Thymus (tissue), 11 donors: ENCODE results near the gene KLF6. TPM values are rescaled to one million over a fixed set of nuclear protein-coding genes. Genes with fewer than 3 reads are reported as not detected.

ENCODE experiments used
- DNase-seq, 9 donors: peaks; one replicate each; pipeline ENCODE4 v3.0.0-alpha.2; 2013; ENCODE audit warnings: low spot score in 9 of 9, low read depth in 6 of 9, missing footprints in 1 of 9
- H3K27ac ChIP-seq, 2 donors: one replicate each; pipeline ENCODE4 v1.5.1; 2013; ENCODE audit warnings: control low read depth in 1 of 2, low read depth in 1 of 2, low read length in 1 of 2, mild to moderate bottlenecking in 1 of 2, moderate library complexity in 1 of 2
- H3K27me3 ChIP-seq, 2 donors: one replicate each; pipeline ENCODE4 v1.5.1; 2013; ENCODE audit warnings: low read length in 1 of 2; ENCODE audit not compliant: control insufficient read depth in 2 of 2, insufficient read depth in 1 of 2
- H3K36me3 ChIP-seq, 2 donors: one replicate each; pipeline ENCODE4 v1.5.1; 2013; ENCODE audit warnings: low read length in 1 of 2, mild to moderate bottlenecking in 1 of 2, moderate library complexity in 1 of 2; ENCODE audit not compliant: control insufficient read depth in 2 of 2, insufficient read depth in 2 of 2
- H3K4me1 ChIP-seq, 2 donors: one replicate each; pipeline ENCODE4 v1.5.1; 2013; ENCODE audit warnings: low read length in 2 of 2; ENCODE audit not compliant: control insufficient read depth in 2 of 2, insufficient read depth in 2 of 2
- H3K4me3 ChIP-seq, 2 donors: one replicate each; pipeline ENCODE4 v1.5.1; 2013; ENCODE audit warnings: low read length in 2 of 2, control low read depth in 1 of 2, mild to moderate bottlenecking in 1 of 2
- H3K9me3 ChIP-seq, 2 donors: one replicate each; pipeline ENCODE4 v1.5.1; 2013; ENCODE audit warnings: low read length in 1 of 2, mild to moderate bottlenecking in 1 of 2; ENCODE audit not compliant: control insufficient read depth in 2 of 2, insufficient read depth in 1 of 2
- WGBS: extraction: QIAGEN DNeasy Blood & Tissue Kit; methylation state at CpG from one replicate; pipeline ENCODE4 v1.1.7; 2013; 5-methylcytosine and 5-hydroxymethylcytosine counted together
- polyA plus RNA-seq: library from polyadenylated mRNA; stranded (reverse); fragments of 200-250 nt; gene quantifications from one replicate; pipeline ENCODE4 v1.2.3, GENCODE V29; 2013
- total RNA-seq: library from RNA; stranded (reverse); fragments of 120-200 nt; gene quantifications from one replicate; pipeline ENCODE4 v1.2.4, GENCODE V29; 2013
- donor health status: healthy.

The KLF6 gene
- total and polyA plus RNA-seq, 2 donors = 27.4 to 65.8 TPM

DNA sequence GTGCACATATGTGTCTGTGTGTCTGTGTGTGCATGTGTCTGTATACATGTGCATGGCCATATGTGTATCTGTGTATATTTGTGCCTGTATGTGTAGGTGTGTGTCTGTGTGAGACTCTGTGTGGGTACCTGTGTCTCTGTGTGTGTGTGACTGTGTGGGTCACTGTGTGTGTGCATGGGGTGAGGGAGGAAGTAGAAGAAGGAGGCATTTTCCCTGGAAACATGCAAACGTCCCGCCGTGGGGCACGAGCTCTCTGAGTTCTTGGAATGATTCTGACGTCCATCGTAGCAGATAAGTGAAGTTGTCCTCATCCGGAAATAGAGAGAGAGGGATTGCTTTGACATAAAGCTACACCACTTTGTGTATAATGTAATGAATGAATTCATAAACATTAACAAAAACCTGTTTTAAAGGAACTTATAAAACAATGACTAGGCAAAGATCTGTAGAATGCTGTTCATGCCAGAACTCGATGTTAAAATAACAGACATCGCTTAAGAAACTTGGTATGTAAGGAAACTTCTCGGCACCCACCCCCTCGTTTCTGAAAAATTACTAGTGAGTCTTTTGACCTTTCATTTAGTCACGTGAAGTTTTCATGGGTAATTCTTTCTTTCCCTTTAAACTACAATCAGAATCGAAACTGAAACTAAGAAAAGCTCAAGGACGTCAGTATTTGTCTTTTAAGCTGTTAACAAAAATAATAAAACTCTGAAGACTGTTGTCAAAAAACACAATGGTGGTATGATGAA, 43.6 kb upstream of the KLF6 start:
- H3K4me1 ChIP-seq = peaks cover 6 to 12% of the 10 kb centered on the region in 2 donors
- no peaks in the 10 kb centered on the region for H3K9me3 ChIP-seq
- DNase-seq = peak in 2 of 9 donors; percentile 55 to 84
- H3K36me3 ChIP-seq = no peaks in the 10 kb centered on the region
- H3K27ac ChIP-seq = peak overlapping the region in 1 of 2 donors; percentile 58
- peak overlapping the region; percentile 6 to 40 for H3K4me3 ChIP-seq
- no peaks in the 10 kb centered on the region for H3K27me3 ChIP-seq
- 43% methylated on average over 14 of the region's 14 CpGs for WGBS

DNA sequence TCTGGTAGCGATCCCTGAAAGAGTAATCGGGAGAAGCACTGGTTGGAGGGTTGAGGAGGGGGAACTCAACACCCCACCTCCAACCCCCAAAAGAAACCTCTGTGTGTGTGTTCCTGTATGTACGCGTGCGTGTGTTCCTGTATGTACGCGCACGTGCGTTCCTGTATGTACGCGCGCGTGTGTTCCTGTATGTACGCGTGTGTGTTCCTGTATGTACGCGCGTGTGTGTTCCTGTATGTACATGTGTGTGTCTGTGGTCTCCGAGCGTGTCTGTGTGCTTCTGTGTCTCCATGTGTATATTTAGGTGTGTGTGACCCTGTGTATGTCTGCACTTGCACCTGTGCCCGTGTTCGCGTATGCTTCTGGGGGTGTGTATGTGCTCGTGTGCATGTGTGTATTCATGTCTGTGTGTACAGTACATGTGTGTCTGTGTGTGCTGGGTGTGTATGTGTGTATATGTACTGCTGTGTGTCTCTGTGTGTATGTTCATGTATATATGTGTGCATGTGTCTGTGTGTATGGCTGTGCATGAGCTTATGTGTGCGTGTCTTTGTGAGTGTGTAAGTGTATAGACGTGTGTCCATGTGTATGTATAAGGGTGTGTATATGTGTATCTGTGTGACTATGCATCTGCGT, 42.9 kb upstream of the KLF6 start:
- no peak overlapping the region for H3K4me3 ChIP-seq
- H3K36me3 ChIP-seq = no peaks in the 10 kb centered on the region
- no peaks in the 10 kb centered on the region for H3K27me3 ChIP-seq
- H3K4me1 ChIP-seq = peaks cover 6 to 12% of the 10 kb centered on the region in 2 donors
- over 99% methylated on average over 27 of the region's 27 CpGs for WGBS
- no peak for DNase-seq
- H3K27ac ChIP-seq = no peak overlapping the region
- H3K9me3 ChIP-seq = no peaks in the 10 kb centered on the region

DNA sequence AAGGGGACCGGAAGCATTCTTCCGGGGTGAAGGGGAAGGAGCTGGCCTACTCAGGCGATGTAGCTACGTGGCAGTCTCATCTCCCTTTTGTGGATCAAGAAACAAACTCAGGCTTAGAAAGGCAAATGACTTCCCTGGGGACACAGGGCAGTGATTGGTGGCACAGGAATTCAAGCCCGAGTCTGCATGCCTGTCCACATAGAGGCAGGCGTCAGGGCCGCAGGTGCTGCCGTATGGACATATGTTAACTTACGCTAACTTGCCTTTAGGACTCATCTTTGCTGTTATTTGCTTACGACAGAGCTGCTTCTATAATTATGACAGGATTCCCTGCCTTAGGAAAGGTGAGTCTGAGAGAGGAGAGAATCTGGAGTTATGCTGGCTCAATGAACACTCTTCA, 42.3 kb upstream of the KLF6 start:
- no peak for DNase-seq
- H3K9me3 ChIP-seq = no peaks in the 10 kb centered on the region
- H3K4me1 ChIP-seq = peaks cover 6 to 12% of the 10 kb centered on the region in 2 donors
- no peaks in the 10 kb centered on the region for H3K36me3 ChIP-seq
- H3K4me3 ChIP-seq = no peak overlapping the region
- 98% methylated on average over 10 of the region's 10 CpGs for WGBS
- H3K27me3 ChIP-seq = no peaks in the 10 kb centered on the region
- H3K27ac ChIP-seq = no peak overlapping the region

DNA sequence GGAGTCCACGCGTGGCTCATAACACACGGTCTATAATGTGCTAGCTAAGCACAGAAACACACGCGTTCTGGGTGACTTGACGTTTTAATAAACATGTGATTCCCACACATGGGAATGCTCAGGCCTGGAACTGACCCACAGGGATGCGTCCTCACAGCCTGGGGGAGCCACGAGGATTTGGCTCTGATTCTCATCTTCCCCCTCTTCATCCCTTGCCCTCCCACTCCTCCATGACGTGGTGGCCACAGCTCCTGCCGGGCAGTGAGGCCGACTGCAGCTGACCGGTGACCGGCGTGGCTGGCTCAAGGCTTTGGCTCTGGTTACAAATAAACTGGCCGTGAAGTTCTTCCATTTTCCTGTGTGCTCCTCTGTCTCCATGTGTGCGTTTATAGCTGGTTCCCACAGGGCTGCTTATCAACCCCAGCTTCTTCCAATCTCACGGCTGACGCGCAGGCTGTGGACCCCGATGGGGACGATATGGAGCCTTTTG, 40.9 kb upstream of the KLF6 start:
- no peaks in the 10 kb centered on the region for H3K27me3 ChIP-seq
- no peaks in the 10 kb centered on the region for H3K9me3 ChIP-seq
- 98% methylated on average over 21 of the region's 21 CpGs for WGBS
- no peak for DNase-seq
- H3K36me3 ChIP-seq = no peaks in the 10 kb centered on the region
- H3K4me1 ChIP-seq = peaks cover 6 to 12% of the 10 kb centered on the region in 2 donors
- no peak overlapping the region for H3K4me3 ChIP-seq
- no peak overlapping the region for H3K27ac ChIP-seq

DNA sequence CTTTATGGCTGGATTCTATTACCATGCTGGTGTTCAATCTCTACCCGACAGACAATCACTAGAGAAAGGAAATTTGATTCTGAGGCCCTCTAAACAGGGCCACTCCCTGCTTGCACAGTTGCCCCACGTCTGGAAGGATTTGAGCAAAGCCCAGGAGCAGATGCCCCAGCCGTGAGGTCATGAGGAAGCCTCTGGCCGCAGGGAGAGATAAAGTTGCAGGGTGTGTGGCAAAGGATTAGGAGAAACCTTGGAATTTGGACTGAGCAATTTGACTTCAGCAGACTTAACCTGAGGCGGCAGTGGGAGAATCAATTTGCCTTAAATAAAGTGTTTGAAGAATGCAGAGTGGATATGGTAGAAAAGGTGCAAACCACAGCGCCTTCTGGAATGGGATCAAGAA, 40.2 kb upstream of the KLF6 start:
- Histone ChIP-seq H3K36me3 (no peaks in the 10 kb centered on the region), H3K9me3 (no peaks in the 10 kb centered on the region), H3K4me3 (no peak overlapping the region), H3K27ac (no peak overlapping the region), H3K27me3 (no peaks in the 10 kb centered on the region), H3K4me1 (peaks cover 6 to 12% of the 10 kb centered on the region in 2 donors)
- no peak for DNase-seq
- 95% methylated on average over 6 of the region's 6 CpGs for WGBS

DNA sequence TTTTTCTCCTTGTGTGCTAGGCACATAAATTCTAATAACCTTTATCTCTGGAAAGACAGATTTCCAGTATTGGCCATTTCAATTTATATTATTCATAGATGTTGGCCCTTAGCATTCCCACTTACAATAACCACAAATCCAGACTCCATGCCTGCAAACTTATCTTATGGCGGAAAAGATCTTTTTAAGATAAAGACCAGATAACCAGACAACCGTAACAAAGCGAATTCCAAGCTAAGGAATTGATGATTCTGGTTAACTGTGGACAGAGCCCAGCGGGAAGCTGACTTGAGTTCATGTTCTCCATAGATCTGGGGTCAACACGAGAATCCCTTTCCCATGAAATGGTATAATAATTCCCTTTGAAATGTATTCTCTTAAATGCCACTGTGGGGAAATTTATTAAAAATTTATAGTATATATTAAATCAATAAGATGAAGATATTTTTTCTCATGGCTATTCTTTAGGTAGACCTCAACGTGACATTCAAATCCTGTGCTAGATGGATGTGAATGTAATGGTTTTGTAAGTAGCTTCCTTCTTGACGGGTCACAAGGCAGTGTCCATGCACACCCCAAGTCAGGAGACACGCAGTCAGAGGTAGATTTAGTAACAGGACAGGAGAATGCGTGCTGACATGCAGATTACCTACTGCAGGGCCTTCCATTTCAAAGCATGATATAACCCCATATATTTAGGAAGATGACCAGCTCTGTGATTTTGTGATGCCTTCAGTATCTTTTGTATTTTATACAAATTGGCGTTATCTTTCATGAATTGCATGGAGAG, 37.7 kb upstream of the KLF6 start:
- no peaks in the 10 kb centered on the region for H3K9me3 ChIP-seq
- no peaks in the 10 kb centered on the region for H3K27me3 ChIP-seq
- WGBS = 98% methylated on average over 10 of the region's 10 CpGs

DNA sequence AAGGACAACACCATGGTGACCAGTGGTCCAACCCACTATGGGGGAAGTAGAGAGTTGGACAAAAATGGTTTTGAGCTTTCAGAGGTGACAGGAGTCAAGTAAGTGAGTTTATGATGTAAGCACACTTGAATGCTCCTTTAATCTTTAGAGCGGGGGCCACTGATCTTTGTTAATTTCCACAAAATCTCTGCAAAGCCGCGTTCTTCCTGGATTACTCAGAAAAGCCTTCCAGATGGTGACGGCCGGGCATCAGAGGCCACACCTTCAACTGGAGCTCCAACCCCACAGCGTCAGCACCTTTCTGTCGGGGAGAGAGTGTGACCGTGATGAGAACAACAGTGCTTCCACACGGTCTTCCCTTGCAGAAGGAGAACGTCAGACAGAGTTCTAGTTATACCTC, 35.2 kb upstream of the KLF6 start:
- Histone ChIP-seq H3K4me3 (no peak overlapping the region), H3K27me3 (no peaks in the 10 kb centered on the region), H3K27ac (no peak overlapping the region), H3K9me3 (peaks cover 0 to 3% of the 10 kb centered on the region in 2 donors), H3K4me1 (peaks cover 2 to 5% of the 10 kb centered on the region in 2 donors), H3K36me3 (no peaks in the 10 kb centered on the region)
- DNase-seq = no peak
- 98% methylated on average over 10 of the region's 10 CpGs for WGBS

More for the DNA sequence above, 37.7 kb upstream of the KLF6 start:
- Histone ChIP-seq H3K36me3 (no peaks in the 10 kb centered on the region), H3K27ac (no peak overlapping the region), H3K4me3 (no peak overlapping the region), H3K4me1 (no peaks in the 10 kb centered on the region)
- DNase-seq = no peak

DNA sequence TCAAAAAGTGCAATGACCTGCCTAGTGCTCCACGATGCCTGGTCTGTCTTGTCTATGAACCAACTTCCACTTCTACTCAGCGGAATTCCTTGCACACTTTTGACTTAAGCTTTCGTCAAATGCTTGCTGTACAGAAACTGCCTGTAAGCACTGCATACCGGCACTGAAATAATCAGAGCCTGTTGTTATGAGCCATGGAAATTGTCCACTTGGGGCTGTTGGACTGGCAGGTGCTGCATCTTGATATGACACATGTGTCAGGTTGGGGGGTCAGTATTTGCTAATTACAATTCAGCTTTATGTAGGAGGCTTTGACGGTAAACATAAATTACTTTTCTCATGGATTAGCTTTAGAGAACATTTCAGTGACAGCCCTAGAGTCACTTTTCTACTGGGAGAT, 32.0 kb upstream of the KLF6 start:
- H3K36me3 ChIP-seq = no peaks in the 10 kb centered on the region
- no peak for DNase-seq
- H3K27ac ChIP-seq = no peak overlapping the region
- H3K4me3 ChIP-seq = no peak overlapping the region
- H3K4me1 ChIP-seq = peaks cover 4 to 15% of the 10 kb centered on the region in 2 donors
- WGBS = 98% methylated on average over 5 of the region's 5 CpGs
- no peaks in the 10 kb centered on the region for H3K27me3 ChIP-seq
- peaks cover 0 to 3% of the 10 kb centered on the region in 2 donors for H3K9me3 ChIP-seq

DNA sequence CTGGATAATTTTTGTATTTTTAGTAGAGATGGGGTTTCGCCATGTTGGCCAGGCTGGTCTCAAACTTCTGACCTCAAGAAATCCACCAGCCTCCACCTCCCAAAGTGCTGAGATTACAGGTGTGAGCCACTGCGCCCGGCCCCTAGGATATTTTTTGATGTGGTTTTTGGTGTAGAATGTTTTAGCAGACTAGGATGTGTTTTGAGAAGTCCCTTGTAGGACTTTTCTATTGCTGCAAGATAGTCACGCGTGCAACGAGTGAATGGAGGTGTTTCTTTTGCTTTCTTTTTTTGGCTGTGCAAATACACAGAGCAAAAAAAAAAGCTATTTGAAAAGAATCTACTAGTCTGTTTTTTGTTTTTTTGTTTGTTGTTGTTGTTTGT, 29.8 kb upstream of the KLF6 start:
- Histone ChIP-seq H3K9me3 (peaks cover 0 to 3% of the 10 kb centered on the region in 2 donors), H3K36me3 (no peaks in the 10 kb centered on the region), H3K27ac (no peak overlapping the region), H3K4me1 (peaks cover 12 to 31% of the 10 kb centered on the region in 2 donors), H3K4me3 (no peak overlapping the region), H3K27me3 (no peaks in the 10 kb centered on the region)
- peak in 1 of 9 donors; percentile 31 for DNase-seq
- 44% methylated on average over 6 of the region's 6 CpGs for WGBS
